Astrocyte (in vitro differentiated cells and primary cell): ENCODE measurements around the gene SFMBT2. TPM values are rescaled to one million over a fixed set of nuclear protein-coding genes. Genes with fewer than 3 reads are reported as not detected.

ENCODE experiments used
- DNase-seq: peaks from one replicate; pipeline ENCODE4 v3.0.0-alpha.2; 2010; ENCODE audit warnings: low read depth
- FAIRE-seq: peaks from 2 replicates; lab custom pipeline; 2011; peaks lifted over from hg19 to GRCh38; lab: Jason Lieb, UNC
- H2AFZ ChIP-seq: 2 replicates; pipeline ENCODE4 v1.6.0; 2012; ENCODE audit warnings: low read depth, low read length, inconsistent platforms
- H3K27ac ChIP-seq: 2 replicates; pipeline ENCODE4 v1.5.1; 2011; ENCODE audit warnings: low read depth, low read length, inconsistent platforms
- H3K27me3 ChIP-seq: 2 replicates; pipeline ENCODE4 v1.6.0; 2011; ENCODE audit warnings: low read length, inconsistent platforms; ENCODE audit not compliant: insufficient read depth
- H3K36me3 ChIP-seq: 2 replicates; pipeline ENCODE4 v1.5.1; 2011; ENCODE audit warnings: low read length, inconsistent platforms; ENCODE audit not compliant: insufficient read depth
- H3K4me1 ChIP-seq: 2 replicates; pipeline ENCODE4 v1.5.1; 2011; ENCODE audit warnings: low read length, inconsistent platforms; ENCODE audit not compliant: insufficient read depth
- H3K4me2 ChIP-seq: 2 replicates; pipeline ENCODE4 v1.6.0; 2012; ENCODE audit warnings: low read length, inconsistent platforms
- H3K4me3 ChIP-seq: 2 replicates; pipeline ENCODE4 v1.5.1; 2011; ENCODE audit warnings: low read depth, mild to moderate bottlenecking, low read length, inconsistent platforms; ENCODE audit not compliant: insufficient read depth
- H3K79me2 ChIP-seq: 2 replicates; pipeline ENCODE4 v1.6.0; 2012; ENCODE audit warnings: mild to moderate bottlenecking, low read length, inconsistent platforms; ENCODE audit not compliant: insufficient read depth
- H3K9ac ChIP-seq: 2 replicates; pipeline ENCODE4 v1.6.0; 2012; ENCODE audit warnings: mild to moderate bottlenecking, low read length, inconsistent platforms
- H3K9me3 ChIP-seq: 2 replicates; pipeline ENCODE4 v1.5.1; 2012; ENCODE audit warnings: low read depth, mild to moderate bottlenecking, low read length, inconsistent platforms; ENCODE audit not compliant: insufficient read depth
- H4K20me1 ChIP-seq: 2 replicates; pipeline ENCODE4 v1.6.0; 2012; ENCODE audit warnings: low read length, inconsistent platforms; ENCODE audit not compliant: insufficient read depth
- H3K27ac Mint-ChIP-seq: one replicate; pipeline ENCODE4 v1.8.0; 2021; ENCODE audit warnings: mild to moderate bottlenecking, mixed read lengths; ENCODE audit not compliant: unreplicated experiment
- H3K27me3 Mint-ChIP-seq: one replicate; pipeline ENCODE4 v1.8.0; 2021; ENCODE audit warnings: low read depth, mixed read lengths; ENCODE audit not compliant: unreplicated experiment
- H3K36me3 Mint-ChIP-seq: one replicate; pipeline ENCODE4 v1.8.0; 2021; ENCODE audit warnings: low read depth, mixed read lengths; ENCODE audit not compliant: unreplicated experiment
- H3K4me1 Mint-ChIP-seq: one replicate; pipeline ENCODE4 v1.8.0; 2021; ENCODE audit warnings: low read depth, mixed read lengths; ENCODE audit not compliant: unreplicated experiment
- H3K4me3 Mint-ChIP-seq: one replicate; pipeline ENCODE4 v1.8.0; 2021; ENCODE audit warnings: mild to moderate bottlenecking, moderate library complexity, mixed read lengths; ENCODE audit not compliant: unreplicated experiment
- H3K9me3 Mint-ChIP-seq: one replicate; pipeline ENCODE4 v1.8.0; 2021; ENCODE audit warnings: mild to moderate bottlenecking, mixed read lengths; ENCODE audit not compliant: unreplicated experiment
- EZH2 ChIP-seq: IDR thresholded peaks from 2 replicates; pipeline ENCODE4 v1.6.1; 2012; ENCODE audit warnings: mild to moderate bottlenecking, low read length, inconsistent platforms; ENCODE audit not compliant: insufficient read depth
- total RNA-seq: library from RNA; stranded (reverse); gene quantifications from 2 replicates; pipeline ENCODE4 v1.2.1, GENCODE V29; 2021
- TF ChIP-seq, protein P1 (sequence below): IDR thresholded peaks from 2 replicates; pipeline ENCODE4 v1.5.1; 2011; ENCODE audit warnings: low read depth, mild to moderate bottlenecking, inconsistent platforms, low read length, moderate library complexity; ENCODE audit not compliant: insufficient read depth

The SFMBT2 gene
- total RNA-seq, 1 donor from 2014 or later: 3.9 TPM

DNA sequence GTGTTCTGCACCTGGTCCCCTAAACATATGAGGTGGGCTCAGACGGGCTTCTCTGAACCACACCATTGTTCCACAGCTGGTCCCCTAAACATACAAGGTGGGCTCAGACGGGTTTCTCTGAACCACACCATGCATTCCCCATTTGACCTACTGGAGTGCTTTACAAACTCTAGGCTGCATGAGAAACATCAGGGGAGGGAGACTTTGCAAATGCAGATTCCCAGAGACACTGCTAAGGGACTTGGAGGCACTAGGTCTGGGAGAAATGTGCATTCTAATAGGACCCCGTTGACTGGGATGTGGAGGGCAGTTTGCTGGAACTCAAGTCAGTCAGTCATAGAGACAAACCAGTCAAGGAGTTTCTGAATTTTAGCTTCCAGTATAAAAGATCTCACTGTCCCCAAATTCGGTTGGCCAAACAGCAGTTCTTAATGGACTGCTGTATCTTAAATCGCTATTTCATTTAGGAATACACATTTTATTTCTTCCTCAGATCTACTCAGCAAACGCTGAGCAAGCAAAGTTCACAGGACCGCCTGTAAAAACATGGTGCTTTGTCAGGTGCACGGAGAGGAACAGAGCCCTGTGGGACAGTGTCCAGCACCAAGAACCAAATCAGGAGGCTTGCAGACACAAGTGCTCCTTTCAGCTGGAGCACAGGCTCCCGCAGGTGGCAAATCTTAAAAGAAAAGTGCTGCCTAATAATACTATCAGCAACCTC lies 198.8 kb downstream of the SFMBT2 start:
- H3K27me3 ChIP-seq: no peaks in the 10 kb centered on the region
- H3K4me3 ChIP-seq: no peak overlapping the region
- Mint-ChIP-seq H3K4me1 (no peaks in the 10 kb centered on the region), H3K36me3 (peaks cover 11% of the 10 kb centered on the region), H3K4me3 (no peak overlapping the region), H3K27ac (no peak overlapping the region), H3K27me3 (peaks cover 2% of the 10 kb centered on the region), H3K9me3 (peaks cover 2% of the 10 kb centered on the region)
- no peaks in the 10 kb centered on the region for H3K4me1 ChIP-seq
- H3K36me3 ChIP-seq: no peaks in the 10 kb centered on the region
- TF ChIP-seq, protein P1, sequence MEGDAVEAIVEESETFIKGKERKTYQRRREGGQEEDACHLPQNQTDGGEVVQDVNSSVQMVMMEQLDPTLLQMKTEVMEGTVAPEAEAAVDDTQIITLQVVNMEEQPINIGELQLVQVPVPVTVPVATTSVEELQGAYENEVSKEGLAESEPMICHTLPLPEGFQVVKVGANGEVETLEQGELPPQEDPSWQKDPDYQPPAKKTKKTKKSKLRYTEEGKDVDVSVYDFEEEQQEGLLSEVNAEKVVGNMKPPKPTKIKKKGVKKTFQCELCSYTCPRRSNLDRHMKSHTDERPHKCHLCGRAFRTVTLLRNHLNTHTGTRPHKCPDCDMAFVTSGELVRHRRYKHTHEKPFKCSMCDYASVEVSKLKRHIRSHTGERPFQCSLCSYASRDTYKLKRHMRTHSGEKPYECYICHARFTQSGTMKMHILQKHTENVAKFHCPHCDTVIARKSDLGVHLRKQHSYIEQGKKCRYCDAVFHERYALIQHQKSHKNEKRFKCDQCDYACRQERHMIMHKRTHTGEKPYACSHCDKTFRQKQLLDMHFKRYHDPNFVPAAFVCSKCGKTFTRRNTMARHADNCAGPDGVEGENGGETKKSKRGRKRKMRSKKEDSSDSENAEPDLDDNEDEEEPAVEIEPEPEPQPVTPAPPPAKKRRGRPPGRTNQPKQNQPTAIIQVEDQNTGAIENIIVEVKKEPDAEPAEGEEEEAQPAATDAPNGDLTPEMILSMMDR: no peak
- no peak for TF ChIP-seq EZH2
- no peak overlapping the region for H3K27ac ChIP-seq
- FAIRE-seq (no peak), DNase-seq (no peak)
- H3K4me2 ChIP-seq: no peak overlapping the region
- H3K79me2 ChIP-seq: no peaks in the 10 kb centered on the region
- H3K9ac ChIP-seq: no peak overlapping the region
- H4K20me1 ChIP-seq: no peaks in the 10 kb centered on the region
- no peaks in the 10 kb centered on the region for H3K9me3 ChIP-seq
- H2AFZ ChIP-seq: no peak overlapping the region

GRCh38 chr10:7210516-7210915 lies 200.3 kb downstream of the SFMBT2 start:
- Histone ChIP-seq H3K27me3 (no peaks in the 10 kb centered on the region), H3K36me3 (no peaks in the 10 kb centered on the region), H3K9me3 (no peaks in the 10 kb centered on the region), H3K79me2 (no peaks in the 10 kb centered on the region), H2AFZ (no peak overlapping the region), H3K9ac (no peak overlapping the region), H3K4me1 (no peaks in the 10 kb centered on the region), H4K20me1 (no peaks in the 10 kb centered on the region), H3K27ac (no peak overlapping the region), H3K4me3 (no peak overlapping the region), H3K4me2 (no peak overlapping the region)
- no peak for TF ChIP-seq EZH2
- TF ChIP-seq, protein P1: no peak
- no peak for FAIRE-seq
- no peak for DNase-seq
- Mint-ChIP-seq H3K4me3 (no peak overlapping the region), H3K36me3 (peaks cover 13% of the 10 kb centered on the region), H3K4me1 (no peaks in the 10 kb centered on the region), H3K27ac (no peak overlapping the region), H3K9me3 (no peaks in the 10 kb centered on the region), H3K27me3 (peaks cover 2% of the 10 kb centered on the region)

DNA sequence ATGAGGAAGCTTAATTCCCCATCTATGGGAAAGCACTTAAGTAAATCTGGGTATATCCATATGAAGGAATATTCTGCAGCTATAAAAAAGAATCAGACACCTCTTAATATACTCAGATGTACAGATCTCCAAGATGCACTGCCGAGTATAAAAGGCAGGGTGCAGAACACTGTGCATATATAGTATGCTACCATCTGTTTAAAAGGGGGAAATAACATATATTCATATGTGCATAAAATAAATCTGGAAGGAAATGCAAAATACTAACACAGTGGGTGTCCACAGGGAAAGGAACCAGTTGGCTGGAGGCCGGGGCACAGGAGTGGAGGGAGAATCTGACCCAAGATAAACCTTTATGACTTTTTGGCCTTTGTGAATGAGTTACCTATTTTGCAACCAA lies 201.4 kb downstream of the SFMBT2 start:
- no peak for FAIRE-seq
- H3K27me3 Mint-ChIP-seq: peaks cover 2% of the 10 kb centered on the region

More for the DNA sequence above, 201.4 kb downstream of the SFMBT2 start:
- no peaks in the 10 kb centered on the region for H3K4me1 ChIP-seq
- H3K27ac ChIP-seq: no peak overlapping the region
- no peaks in the 10 kb centered on the region for H4K20me1 ChIP-seq
- no peak overlapping the region for H3K9ac ChIP-seq
- no peaks in the 10 kb centered on the region for H3K36me3 ChIP-seq
- H3K4me1 Mint-ChIP-seq: no peaks in the 10 kb centered on the region
- no peak overlapping the region for H3K27ac Mint-ChIP-seq
- H3K9me3 ChIP-seq: no peaks in the 10 kb centered on the region
- no peak overlapping the region for H2AFZ ChIP-seq
- H3K9me3 Mint-ChIP-seq: no peaks in the 10 kb centered on the region
- no peak for TF ChIP-seq EZH2
- TF ChIP-seq, protein P1: no peak
- peaks cover 15% of the 10 kb centered on the region for H3K36me3 Mint-ChIP-seq
- no peaks in the 10 kb centered on the region for H3K27me3 ChIP-seq
- no peak overlapping the region for H3K4me3 ChIP-seq
- no peak overlapping the region for H3K4me2 ChIP-seq
- H3K4me3 Mint-ChIP-seq: no peak overlapping the region
- no peaks in the 10 kb centered on the region for H3K79me2 ChIP-seq
- DNase-seq: no peak
